PFSK-1 (cell line): ENCODE results near the gene CCDC106.

ENCODE experiments used
- FOXP2 ChIP-seq: optimal IDR thresholded peaks from 2 replicates; pipeline ENCODE3; 2011; ENCODE audit warnings: borderline replicate concordance, control low read depth, inconsistent platforms; ENCODE audit not compliant: insufficient read depth; ENCODE audit errors: extremely low read length, extremely low read depth
- POLR2AphosphoS5 ChIP-seq: IDR thresholded peaks from 2 replicates; pipeline ENCODE4 v1.6.1; 2012; ENCODE audit warnings: low read depth, mild to moderate bottlenecking, control low read depth, low read length, moderate library complexity
- SIN3A ChIP-seq: IDR thresholded peaks from 2 replicates; pipeline ENCODE4 v1.6.1; 2012; ENCODE audit warnings: mild to moderate bottlenecking, low read length, moderate library complexity, borderline replicate concordance; ENCODE audit not compliant: insufficient read depth
- TAF1 ChIP-seq: IDR thresholded peaks from 2 replicates; pipeline ENCODE4 v1.6.1; 2012; ENCODE audit warnings: low read length, control low read depth, borderline replicate concordance; ENCODE audit not compliant: insufficient read depth
- TF ChIP-seq, protein P1 (sequence below), 2 experiments: IDR thresholded peaks; 2 replicates each; pipeline versions ENCODE4 v1.6.1 to v1.8.0; 2011 to 2012; ENCODE audit warnings: low read depth in 2 of 2, low read length in 2 of 2, control low read depth in 1 of 2, inconsistent platforms in 1 of 2, mild to moderate bottlenecking in 1 of 2, moderate library complexity in 1 of 2; ENCODE audit not compliant: insufficient read depth in 1 of 2

Gene CCDC106

DNA sequence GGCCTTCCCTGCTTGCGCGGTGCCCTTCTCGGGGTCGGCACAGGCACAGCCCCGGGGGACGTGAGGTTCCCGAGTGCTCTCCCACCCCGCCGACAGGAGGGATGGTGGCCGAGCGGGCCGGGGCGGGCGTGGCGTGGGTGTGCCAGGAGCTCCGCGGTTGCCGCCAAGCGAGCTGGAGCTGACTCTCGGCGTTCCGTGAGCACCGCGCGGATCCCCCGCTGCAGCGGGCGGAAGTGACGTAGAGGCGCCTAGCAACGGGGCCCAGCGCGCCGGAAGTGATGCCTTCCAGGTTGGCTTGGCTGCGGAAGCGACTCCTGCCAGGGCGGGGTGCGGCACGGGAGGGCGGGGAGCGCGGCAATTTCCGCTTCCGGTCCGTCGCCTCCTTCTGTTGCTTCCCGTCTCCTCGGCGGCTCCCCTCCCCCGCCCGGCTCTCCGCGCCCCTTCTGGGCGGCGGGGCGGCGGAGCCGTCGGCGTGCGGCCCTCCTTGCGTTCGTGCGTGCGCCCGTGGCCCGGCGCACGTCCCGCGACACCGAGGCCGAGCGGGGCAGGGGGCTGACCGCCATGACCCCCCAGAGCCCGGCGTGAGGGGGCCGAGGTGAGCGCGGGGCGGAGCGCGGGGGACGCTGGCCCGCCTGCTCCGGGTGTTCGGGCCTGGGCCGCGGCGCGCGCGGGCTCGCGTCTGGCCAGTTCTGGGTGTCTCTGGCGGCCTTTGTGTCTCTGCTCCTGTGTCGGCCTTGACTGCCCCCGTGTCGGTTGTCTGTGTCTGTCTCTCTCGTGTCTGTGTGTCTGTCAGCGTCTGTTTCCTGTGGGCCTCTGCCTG, 27.0 kb downstream of the CCDC106 start, which contains the start of gene EPN1:
EPN1 (plus strand) TSS at position 386 of the 820 bp plus-strand sequence. CDS start 3,402 bp downstream, outside the sequence.
- TF ChIP-seq FOXP2 = peak; percentile 86
- peak; percentile 78 for TF ChIP-seq POLR2AphosphoS5
- no peak for TF ChIP-seq TAF1
- no peak for TF ChIP-seq SIN3A

DNA sequence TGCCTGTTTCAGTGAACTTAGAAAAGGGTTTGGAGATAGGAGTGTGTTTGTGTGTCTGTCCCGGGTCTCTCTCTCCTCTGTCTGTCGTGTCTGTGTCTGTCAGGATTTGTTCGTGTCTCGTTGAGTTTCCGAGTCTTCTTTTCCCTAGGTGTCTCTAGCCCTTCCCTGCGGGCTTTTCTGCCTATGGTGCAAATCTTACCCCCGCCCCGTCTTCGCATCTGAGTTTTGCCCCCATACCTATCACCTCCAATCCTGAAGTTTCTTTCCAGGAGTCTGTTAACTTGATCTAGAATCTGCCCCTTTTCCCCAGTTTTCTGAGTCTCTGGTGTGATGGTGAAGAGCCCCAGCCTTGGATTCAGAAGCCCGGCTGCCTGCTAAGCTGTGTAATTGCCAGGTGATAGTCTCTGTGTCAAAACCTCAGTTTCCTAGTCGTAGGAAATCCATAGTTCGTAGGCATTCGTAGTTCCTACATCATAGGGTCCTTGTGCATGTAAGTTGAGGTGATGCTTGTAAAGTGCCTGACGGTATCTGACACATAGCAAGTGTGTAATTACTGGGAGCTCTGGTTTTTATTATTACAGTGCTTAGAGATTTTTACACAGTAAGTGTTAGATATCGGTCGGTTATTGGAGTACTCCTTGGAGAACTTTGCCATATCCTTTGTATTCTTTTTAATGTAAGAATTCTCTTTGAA, 27.8 kb downstream of the CCDC106 start:
- TF ChIP-seq SIN3A (0 out of 2 replicates have a peak, but pooled peaks have one; percentile 27), FOXP2 (no peak)

GRCh38 chr19:55676383-55676782, 28.4 kb downstream of the CCDC106 start:
- TF ChIP-seq, protein P1, sequence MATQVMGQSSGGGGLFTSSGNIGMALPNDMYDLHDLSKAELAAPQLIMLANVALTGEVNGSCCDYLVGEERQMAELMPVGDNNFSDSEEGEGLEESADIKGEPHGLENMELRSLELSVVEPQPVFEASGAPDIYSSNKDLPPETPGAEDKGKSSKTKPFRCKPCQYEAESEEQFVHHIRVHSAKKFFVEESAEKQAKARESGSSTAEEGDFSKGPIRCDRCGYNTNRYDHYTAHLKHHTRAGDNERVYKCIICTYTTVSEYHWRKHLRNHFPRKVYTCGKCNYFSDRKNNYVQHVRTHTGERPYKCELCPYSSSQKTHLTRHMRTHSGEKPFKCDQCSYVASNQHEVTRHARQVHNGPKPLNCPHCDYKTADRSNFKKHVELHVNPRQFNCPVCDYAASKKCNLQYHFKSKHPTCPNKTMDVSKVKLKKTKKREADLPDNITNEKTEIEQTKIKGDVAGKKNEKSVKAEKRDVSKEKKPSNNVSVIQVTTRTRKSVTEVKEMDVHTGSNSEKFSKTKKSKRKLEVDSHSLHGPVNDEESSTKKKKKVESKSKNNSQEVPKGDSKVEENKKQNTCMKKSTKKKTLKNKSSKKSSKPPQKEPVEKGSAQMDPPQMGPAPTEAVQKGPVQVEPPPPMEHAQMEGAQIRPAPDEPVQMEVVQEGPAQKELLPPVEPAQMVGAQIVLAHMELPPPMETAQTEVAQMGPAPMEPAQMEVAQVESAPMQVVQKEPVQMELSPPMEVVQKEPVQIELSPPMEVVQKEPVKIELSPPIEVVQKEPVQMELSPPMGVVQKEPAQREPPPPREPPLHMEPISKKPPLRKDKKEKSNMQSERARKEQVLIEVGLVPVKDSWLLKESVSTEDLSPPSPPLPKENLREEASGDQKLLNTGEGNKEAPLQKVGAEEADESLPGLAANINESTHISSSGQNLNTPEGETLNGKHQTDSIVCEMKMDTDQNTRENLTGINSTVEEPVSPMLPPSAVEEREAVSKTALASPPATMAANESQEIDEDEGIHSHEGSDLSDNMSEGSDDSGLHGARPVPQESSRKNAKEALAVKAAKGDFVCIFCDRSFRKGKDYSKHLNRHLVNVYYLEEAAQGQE (IDR thresholded peaks at IDR 0.05; ENCODE audit: insufficient read depth in 1 of 2, low read depth in 2 of 2, low read length in 2 of 2) = no peak
- TF ChIP-seq SIN3A (no peak), POLR2AphosphoS5 (no peak), TAF1 (no peak), FOXP2 (no peak)

DNA sequence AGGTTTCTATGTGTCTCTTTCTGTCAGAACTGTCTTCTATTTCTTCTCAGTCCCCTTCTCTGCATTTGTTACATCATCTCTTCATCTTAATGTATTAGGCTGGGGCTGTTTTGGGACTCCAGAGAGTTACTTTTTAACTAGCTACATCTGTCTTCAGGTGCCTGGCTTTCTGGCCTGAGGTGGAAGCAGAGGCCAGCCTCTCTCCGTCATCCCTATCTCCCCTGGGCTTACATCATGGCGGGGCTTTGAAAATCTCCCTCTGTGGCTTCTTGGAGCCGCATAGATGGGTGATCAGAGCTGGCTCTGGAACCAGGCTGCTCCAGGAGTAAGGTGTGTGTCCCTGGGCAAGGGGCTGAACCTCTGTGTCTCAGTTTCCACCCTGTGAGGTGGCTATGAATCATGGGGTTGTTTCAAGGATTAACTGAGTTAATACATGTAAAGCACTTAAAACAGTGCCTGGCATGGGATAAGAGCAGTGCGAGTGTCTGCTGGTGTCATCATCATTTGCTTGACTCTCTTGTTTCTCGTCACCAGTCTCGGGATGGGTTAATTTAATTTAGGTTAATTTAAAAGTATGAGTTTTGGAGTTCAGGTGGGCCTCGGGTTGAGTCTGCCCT, 29.0 kb downstream of the CCDC106 start:
- TF ChIP-seq SIN3A (no peak), POLR2AphosphoS5 (no peak), TAF1 (no peak), FOXP2 (no peak)
- TF ChIP-seq, protein P1 (IDR thresholded peaks at IDR 0.05; ENCODE audit: insufficient read depth in 1 of 2, low read depth in 2 of 2, low read length in 2 of 2) = no peak

- TF ChIP-seq POLR2AphosphoS5 (no peak), SIN3A (no peak), FOXP2 (no peak), TAF1 (no peak)
- TF ChIP-seq, protein P1 (IDR thresholded peaks at IDR 0.05; ENCODE audit: insufficient read depth in 1 of 2, low read depth in 2 of 2, low read length in 2 of 2) = no peak
Measured at GRCh38 chr19:55677572-55678028, 29.6 kb downstream of the CCDC106 start.
